HG03432 (cell line): ENCODE measurements around the gene TRAM2.

ENCODE experiments used
- ATAC-seq: cut with Tn5 transposase; IDR thresholded peaks from one replicate; pipeline ENCODE4 v1.9.1; 2021; ENCODE audit warnings: mild to moderate bottlenecking, moderate library complexity; ENCODE audit not compliant: unreplicated experiment

TRAM2 gene

DNA sequence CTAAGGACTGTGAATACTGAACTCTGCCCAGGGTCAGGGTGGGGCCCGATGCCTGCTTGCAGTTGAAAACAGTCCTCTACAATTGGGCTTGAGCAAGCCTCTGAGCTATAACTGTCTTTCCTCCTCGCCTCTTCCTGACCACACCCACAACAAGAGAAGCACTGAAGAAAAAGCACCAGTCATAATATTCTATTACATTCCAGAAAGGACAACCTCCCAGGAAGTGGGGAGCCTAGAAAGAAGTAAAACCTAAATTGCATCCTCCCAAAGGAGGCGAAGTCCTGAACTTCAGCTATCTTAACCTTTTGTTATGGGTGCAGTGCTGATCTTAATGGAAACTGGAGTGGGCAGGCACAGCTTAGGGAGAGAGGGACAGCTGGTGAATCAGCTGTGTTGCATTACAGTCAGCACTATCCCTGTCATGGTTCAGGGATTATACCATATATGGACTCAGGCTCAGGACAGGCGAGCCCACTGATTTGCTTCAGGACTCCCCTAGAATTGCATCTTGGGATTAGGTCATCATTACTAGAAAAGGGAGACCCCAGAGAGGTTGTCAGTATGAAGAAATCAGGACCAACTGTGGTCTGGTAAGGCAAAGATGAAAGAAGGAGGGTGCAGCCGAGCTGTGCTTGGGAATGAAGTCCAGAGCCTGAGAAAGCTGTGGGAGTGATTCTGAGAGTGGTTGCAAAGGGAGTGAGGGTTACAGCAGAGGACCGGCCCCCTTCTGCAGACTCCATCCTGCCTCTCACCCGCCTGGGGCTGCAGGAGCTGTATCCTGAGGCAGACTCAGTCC lies 18.3 kb upstream of the TRAM2 start:
- peak; percentile 80 for ATAC-seq

DNA sequence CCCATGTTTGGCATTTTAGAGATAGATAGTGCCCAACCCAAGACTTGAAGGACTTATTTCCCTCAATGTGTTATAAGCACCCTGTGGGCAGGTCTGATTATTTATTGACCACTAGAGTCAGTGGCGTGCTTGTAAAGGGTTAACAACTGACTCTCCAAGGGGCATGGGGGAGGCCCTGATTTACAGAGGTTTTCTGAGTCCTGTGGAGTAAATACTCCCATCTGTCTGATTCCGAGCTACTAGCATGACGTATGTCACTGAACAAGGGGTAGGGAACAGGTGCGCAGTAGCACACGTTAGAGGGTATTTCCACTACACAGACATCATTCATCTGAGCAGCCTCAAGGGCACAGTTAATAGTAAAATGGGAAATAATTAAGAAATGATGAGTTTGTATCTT lies 17.4 kb upstream of the TRAM2 start:
- no peak for ATAC-seq

DNA sequence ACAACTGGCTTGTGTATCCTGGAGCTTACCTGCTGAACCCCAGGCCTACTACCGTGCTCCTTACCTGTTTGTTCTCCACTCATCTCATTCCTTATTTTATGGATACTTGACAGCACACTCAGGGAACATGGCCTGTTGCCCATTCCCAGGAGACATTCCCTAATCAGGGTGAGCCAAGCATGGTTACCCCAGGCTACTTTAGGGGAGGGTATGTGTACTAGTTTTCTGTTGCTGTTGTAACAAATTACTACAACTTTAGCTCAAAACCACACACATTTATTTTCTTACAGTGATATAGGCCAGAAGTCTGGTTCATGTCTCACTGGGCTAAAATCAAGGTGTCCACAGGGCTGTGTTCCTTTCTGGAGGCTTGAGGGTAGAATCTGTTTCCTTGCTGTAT lies 15.0 kb upstream of the TRAM2 start:
- ATAC-seq = no peak

DNA sequence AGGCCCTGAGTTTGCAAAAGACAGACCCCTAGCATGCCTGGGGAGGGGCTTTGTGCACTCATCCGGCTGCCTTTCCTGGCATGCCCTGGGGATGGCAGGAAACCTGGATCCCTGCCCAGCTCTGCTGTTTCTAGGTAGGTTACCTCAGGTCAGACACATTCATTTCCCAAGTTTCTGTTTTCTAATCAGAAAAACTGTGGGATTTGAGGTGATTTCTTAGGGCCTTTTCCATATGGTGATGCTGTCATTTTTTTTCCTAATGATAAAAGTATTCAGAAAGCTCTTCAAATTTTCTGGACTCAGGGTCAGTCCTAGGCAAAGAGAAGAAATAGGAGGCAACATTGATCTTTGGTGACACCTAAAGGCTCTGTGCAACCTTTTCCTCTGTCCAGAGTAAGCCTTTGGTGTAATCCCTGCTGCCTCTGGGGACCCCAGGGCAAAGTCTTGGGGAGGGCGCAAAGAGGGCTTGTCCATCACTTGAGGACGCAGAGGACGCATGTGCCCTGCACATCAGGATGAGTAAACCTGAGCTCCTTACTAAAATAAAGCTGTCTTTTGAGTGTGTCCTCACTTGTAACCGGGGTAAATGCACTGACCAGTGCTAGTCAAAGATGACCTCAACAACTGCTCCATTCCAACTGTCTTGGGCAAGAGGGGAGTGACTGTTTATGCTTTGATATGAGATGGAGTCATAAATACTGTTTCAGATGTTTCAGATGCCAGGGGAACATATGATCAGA lies 13.5 kb upstream of the TRAM2 start:
- no peak for ATAC-seq

DNA sequence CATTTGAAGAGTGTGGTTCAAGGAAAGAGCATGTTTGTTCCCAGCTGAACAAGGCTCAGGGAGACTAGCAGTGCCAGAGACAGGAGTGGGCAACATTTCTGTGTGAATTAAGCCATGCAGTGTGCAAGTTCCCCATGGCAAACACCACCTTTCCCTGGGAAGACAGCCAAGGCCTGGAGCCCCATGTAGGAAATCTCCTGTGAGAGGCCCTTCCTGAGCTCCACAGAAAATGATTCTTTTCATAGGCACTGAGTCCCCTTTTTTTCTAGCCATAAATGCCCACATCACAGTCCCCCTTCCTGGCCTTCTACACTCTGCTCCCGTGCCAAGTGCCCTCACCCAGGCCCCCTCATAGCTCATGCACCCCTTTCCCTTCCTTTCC lies 11.8 kb upstream of the TRAM2 start:
- ATAC-seq = no peak

DNA sequence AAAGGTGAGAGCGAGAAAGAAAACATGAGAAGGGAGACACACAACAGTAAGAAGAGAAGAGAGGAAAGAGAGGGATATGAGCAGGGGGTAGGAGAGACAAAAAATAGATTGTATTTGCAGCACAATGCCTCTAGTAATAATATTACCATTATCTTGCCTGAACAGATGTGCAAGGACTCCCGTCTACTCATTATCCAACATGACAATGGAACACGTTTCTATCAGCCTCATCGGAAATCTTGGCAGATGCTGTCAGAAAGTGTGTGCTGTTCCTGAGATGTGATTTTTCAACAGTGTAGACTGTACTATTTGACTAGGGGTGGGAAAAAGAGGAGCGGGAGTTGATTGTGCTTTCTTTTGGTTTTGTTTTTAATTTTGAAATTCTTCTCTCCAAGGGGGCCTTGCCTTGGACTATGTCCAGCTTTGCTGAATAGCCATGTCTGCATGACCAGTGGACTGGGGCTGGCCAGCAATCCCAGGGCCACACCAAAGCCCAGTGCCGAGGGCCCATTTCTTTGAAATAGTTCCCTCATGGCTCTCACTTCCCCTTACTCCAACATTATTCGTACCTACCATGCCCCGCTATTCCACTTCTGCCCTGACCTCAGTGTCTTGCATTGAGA lies 11.3 kb upstream of the TRAM2 start:
- ATAC-seq = no peak

DNA sequence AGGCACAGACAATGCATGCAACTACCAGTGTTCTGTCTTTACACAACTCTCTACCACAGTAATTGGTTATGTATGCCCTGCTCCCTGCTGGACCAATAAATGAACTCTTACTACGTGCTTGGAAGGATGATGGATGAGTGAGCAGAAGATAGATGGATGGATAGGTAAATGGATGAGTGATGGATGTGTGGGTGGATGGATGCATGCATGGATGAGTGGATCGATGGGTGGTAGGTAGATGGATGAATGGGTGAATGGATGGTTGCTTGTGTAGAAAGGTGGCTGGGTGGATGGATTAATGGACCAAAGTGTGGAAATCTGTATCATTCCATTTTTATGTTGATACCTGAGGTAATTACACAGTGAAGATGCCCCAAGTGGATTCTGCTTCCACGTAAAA lies 10.1 kb upstream of the TRAM2 start:
- ATAC-seq = no peak

DNA sequence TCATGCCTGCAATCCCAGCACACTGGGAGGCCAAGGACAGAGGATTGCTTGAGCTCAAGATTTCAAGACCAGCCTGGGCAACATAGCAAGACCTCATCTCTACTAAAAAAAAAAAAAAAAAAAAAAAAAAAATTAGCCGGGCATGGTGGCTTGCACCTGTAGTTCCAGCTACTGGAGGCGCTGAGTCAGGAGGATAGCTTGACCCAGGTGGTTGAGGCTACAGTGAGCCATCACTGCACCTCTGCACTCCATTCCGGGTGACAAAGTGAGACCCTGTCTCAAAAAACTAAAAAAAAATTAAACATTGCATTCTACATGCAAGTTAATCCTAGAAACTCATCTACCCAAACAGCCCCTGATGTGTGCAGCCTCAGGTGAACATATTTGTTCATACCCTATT lies 7.3 kb upstream of the TRAM2 start:
- no peak for ATAC-seq

DNA sequence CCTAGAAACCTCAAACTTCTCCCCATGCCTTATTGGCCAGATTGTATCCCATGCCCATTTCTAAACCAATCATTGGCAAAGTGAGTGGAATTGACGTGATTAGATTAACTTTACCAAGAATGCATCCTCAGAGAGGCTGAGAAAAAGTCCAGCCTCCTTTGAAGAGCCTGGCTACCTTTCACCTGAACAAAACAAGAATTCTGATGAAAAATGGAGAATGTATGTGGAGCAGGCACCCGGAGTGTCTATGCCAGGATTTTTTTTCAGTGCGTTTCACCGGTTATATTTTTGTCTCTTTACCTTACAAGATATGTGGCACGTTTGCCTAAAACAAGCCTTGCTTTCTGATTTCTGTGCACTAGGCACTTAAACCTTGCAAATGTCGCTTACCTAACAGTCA lies 6.1 kb upstream of the TRAM2 start:
- no peak for ATAC-seq

DNA sequence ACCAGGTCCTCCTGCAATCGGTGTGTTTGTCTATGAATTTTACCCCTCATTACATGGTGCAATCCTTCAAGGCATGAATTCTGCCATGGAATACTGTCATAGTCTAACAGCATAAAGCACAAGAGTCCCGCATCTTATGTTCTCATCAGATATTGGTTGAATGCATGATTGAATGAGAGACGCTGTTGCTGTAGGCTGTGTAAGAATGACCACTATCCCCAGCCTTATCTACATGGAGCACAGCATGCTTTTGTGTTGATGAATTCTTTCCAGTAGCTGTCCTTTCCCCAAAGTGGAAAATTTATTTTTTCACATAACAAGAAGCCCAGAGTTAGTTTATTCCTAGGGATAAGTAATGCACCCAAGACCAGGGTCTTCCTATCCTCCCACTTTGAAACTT lies 5.6 kb upstream of the TRAM2 start:
- ATAC-seq = no peak

DNA sequence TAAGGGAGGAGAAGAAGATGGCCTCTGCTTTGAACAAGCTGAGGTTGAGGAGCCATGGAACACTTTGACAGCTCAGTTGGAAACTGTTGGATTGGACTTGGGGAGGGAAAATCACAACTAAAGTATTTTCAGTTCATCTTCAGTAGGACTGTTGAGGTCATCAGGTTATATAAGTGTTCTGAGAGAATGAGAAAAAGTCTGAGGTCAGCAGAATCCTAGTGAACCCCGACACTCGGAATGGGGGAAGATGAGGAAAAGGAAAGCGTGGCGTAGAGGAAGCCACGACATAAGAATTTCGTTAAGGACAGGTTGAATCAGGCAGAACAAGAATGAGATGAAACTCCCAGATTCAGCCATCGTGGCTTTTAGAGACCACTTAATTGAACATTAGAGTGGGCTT lies 4.0 kb upstream of the TRAM2 start:
- no peak for ATAC-seq

DNA sequence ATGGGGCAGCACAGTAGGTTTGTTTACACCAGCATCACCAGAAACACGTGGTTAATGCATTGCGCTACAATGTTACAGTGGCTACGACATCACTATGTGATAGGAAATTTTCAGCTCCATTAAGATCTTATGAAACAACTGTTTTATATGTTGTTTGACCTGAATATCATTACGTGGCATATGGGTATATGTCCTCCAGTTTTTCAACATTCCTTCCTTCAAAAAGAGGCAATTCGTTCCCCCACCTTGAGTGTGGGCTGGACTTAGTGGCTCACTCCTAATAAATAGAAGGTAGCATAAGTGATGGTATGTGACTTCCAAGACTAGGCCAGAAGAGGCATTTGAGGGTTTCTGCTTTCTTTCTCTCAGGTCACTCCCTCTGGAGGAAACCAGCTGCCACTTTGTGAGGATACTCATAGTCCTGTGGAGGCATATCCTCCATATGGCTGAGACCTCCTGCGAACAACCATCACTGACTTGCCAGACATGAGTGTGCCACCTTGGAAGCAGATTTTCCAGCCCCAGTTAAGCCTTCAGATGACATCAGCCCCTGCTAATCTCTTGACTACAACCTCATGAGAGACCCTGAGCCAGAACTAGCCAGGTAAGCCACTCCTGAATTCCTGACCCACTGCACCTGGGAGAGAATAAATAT lies 2.3 kb upstream of the TRAM2 start:
- ATAC-seq = no peak

DNA sequence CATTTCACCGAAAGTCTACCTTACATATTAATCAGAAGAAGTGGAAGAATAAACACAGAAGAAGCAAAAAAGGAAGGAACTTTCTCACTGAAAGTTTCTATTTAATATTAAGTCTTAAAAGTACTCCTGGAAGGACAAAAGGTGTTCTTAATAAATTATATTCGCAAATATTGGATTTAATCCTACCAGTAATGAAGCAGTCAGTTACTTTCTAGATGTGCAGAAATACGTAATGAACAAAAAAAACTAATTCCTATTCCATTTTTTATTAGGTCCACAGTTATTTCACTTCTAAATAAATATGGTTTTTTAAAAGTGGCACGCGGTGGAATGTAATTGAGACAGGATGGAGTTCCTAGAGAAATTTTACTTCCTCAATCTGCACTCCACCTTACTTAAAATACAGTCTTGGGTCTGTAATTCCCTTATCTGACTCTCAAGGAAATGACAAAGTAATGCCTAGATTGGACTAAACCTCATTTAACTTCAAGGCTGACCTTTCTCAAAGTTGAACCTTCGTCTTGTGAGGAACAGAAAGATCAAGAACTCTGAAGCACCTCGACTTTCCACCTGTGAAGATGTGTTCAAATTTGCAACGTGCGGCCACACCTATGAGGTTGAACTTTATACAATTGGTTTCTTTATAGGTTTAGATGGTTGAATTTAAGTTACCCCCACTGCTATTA lies 1.1 kb upstream of the TRAM2 start:
- no peak for ATAC-seq

DNA sequence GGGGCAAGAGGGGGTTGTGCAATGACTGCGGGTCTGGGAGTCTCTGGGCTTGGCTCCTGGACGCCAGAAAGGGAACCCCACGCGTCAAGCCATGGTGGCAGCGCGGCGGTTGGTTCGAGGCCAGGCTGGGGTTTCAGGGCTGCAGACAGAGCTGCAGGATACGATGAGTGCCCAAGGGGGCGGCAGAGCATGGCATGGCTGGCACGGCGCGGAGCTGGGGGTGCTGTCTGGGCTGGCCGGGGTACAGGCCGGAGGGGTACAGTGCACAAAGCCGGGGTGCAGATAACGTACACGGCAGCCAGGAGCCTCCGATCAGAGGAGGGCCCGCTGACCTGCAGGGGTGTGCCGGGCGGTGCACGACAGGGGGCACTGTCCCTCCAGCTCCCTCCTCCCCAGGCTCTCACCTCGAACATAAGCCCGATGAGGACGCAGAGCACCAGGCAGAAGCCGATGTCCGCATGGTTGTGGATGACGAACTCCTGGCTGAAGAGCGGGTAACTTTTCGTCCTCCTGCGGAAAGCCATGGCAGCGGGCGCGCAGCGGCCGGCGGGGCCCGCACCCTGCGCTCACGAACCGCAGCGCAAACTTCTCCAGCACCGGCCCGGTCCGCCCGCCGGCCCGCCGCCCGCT lies 353 bp downstream of the TRAM2 start:
- peak; percentile 63 for ATAC-seq

DNA sequence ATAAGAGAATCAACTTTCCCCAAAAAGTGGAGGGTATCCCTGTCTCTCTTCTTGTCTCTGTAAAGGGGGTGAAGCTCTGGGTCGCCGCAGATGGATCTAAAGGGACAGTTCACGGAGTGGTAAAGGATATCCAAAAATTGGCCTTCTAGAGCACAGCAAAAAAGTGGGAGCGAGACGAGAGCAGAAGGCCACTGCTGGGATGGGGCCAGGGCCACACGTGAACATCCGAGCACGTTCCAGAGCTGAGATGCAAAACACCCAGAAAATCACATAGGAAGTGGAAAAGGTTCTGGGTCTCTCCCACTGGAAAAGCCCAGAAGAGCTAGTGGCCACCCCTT lies 837 bp downstream of the TRAM2 start:
- no peak for ATAC-seq

DNA sequence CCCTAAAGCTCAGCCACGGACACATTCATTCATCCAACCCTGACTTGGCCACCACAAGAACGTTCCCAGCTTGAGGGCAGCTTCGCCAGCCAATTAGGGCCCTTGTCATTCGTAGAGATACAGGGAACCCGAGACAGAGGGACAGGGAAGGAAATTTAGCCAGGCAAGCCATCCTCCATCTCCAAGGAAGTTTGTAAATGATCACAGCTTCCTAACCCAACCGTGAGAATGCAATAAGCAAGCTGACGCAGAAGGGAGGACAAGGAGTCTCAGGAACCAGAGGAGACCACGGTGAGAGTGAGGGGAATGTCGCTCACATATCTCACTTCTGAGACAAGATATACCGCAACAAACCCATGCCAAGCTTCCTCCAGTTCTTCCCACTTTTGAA lies 1.4 kb downstream of the TRAM2 start:
- ATAC-seq = no peak

DNA sequence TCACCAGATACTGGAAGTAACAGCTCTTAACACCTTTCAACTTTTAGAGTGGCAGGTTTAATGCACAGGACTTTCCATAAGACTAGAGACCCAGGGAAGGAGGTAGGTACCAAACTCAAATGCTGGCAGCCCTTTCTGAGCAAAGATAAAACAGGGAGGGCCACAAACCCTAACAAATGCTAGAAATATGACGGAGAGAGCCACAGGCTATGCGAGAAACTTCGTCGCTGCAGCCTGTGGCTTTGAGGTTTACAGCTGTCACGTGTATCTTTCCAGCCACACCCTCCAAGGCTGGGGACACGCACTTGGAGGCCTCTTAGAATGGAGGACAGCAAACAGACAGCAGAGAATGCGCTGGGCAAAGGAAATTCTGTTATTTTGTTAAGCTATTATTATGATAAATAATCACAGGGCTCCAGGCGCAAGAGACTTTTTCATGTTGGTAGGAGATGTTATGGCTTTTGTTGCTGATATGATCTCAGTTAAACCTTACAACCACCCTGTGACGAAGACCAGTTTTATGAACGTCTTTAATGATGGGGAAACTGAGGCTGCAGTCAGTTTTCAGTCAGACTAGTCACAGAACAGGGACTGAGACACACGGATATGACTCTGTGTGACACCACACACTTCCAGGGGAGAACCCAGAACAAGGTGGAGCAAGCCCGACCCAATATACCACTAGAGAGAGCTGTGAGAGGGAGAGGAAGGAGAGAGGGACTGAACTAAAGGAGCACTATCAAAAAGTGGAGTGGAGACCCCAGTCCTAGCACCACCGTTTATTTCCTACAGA lies 2.0 kb downstream of the TRAM2 start:
- peak; percentile 44 for ATAC-seq

DNA sequence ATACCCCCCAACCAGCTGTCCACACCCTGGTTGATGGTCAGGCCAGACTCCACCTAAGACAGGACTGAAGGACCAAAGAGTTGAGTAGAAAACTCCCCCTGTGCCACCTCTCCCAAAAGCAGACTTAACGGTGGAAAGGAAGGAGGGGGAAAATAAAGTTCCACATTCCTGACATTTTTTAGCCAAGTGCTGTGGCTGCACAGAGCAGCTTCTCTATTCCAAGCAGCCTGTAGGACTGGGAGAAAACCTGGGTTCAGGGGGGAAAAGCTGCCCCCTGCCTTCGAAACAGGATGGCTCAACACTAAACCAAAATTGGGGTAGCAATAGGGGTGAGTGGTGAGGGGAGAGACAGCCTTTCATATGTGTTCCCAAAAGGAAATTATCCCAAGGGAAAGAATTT lies 3.6 kb downstream of the TRAM2 start:
- ATAC-seq = no peak

DNA sequence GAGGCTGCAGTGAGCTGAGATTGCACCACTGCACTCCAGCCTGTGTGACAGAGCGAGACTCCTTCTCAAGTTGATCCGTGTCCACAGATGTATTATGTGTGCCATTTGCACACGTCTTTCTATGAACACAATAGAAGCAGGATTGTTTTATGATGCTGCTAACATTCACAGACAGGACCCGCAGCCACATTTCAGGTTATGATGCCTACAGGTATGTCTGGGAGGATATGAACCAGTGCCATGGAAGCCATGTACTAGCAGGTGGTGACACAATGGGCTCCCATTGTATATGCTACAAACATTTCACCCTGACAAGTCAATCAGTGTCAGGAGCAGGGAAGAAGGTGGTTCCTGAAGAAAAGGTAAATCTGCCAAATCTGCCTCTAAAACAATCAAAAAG lies 4.3 kb downstream of the TRAM2 start:
- ATAC-seq = no peak
